Natural killer cell treated with Interleukin-12 subunit alpha and Interleukin-12 subunit beta and Interleukin-15 and Interleukin-18, amount 100 ng/mL, for 72 hours (primary cell): Measurements from ENCODE around the gene CTNNA2. TPM values are rescaled to one million over a fixed set of nuclear protein-coding genes. Genes with fewer than 3 reads are reported as not detected.

Source experiments
- ATAC-seq, 2 donors: fragments of 150-1000 bp; cut with Tn5 transposase in 1 of 2; sonication (Bioruptor Pico), chemical (Tn5 transposase) in 1 of 2; 2 replicates each; pipeline ENCODE4 v1.10.0; 2021
- DNase-seq: peaks from one replicate; pipeline ENCODE4 v3.0.0; 2022; ENCODE audit warnings: low spot score
- H3K27ac Mint-ChIP-seq, 2 donors: 1 replicate in 1 of 2; 2 replicates in 1 of 2; pipeline ENCODE4 v1.8.0; 2022; ENCODE audit warnings: mixed read lengths in 2 of 2, mild to moderate bottlenecking in 1 of 2, moderate library complexity in 1 of 2
- H3K27me3 Mint-ChIP-seq, 2 donors: 1 replicate in 1 of 2; 2 replicates in 1 of 2; pipeline ENCODE4 v1.8.0; 2022; ENCODE audit warnings: mixed read lengths in 2 of 2
- H3K36me3 Mint-ChIP-seq: one replicate; pipeline ENCODE4 v1.8.0; 2022; ENCODE audit warnings: mixed read lengths
- H3K4me1 Mint-ChIP-seq, 2 donors: 1 replicate in 1 of 2; 2 replicates in 1 of 2; pipeline ENCODE4 v1.8.0; 2022; ENCODE audit warnings: low read depth in 2 of 2, mixed read lengths in 2 of 2, mild to moderate bottlenecking in 1 of 2
- H3K4me3 Mint-ChIP-seq: one replicate; pipeline ENCODE4 v1.8.0; 2022; ENCODE audit warnings: mixed read lengths
- H3K9me3 Mint-ChIP-seq: 2 replicates; pipeline ENCODE4 v1.8.0; 2022; ENCODE audit warnings: mixed read lengths
- total RNA-seq, 2 donors: library from RNA; stranded (reverse); gene quantifications; one replicate each; pipeline ENCODE4 v1.2.3, GENCODE V29; 2022

CTNNA2 gene
- total RNA-seq, 2 donors from 2014 or later: not detected

DNA sequence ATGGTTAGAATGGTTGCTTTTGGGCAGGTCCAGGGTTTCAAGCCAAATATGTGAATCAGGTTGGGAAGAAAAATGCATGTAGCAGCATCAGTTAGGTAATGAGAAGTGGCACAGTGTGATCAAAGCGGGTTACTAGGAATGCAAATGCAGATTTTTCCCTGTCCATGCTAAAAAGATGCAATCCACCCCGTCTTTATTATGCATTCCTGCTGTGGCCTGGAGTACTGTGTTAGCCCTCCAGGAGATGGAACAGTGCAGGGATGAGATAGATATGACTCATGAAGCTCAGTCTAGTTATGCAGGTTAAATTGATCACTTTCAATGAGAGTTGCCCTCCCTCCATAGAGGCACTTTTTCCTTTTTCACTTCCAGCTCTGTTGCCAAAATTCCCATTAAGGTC, 283.8 kb downstream of the CTNNA2 start:
- H3K27ac Mint-ChIP-seq: no peak overlapping the region
- no peaks in the 10 kb centered on the region for H3K27me3 Mint-ChIP-seq
- ATAC-seq (no peak), DNase-seq (no peak)
- no peak overlapping the region for H3K4me3 Mint-ChIP-seq
- H3K36me3 Mint-ChIP-seq: no peaks in the 10 kb centered on the region
- H3K9me3 Mint-ChIP-seq: peaks cover 12% of the 10 kb centered on the region
- H3K4me1 Mint-ChIP-seq: no peaks in the 10 kb centered on the region

DNA sequence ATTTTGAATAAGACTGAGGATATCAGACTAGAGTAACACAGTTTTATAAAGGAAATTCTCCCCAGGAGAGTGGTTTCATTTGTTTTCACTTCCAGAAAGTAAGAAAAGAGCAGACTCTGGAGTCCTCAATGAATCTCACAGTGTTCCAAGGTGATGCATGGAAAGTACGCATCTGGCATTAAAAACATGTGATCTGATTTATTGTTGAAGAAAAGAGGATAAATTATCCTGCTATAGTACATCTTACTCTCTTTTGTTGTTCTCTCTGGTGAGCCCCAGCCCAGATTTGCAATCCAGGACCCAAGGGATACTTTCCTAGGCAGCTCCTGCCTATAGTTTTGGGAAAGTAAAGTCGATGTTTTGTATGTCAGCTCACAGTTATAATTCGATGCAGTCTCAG, 285.9 kb downstream of the CTNNA2 start:
- Mint-ChIP-seq H3K36me3 (no peaks in the 10 kb centered on the region), H3K9me3 (peaks cover 12% of the 10 kb centered on the region), H3K27me3 (no peaks in the 10 kb centered on the region), H3K4me3 (no peak overlapping the region), H3K27ac (no peak overlapping the region), H3K4me1 (no peaks in the 10 kb centered on the region)
- ATAC-seq: no peak
- DNase-seq: no peak

DNA sequence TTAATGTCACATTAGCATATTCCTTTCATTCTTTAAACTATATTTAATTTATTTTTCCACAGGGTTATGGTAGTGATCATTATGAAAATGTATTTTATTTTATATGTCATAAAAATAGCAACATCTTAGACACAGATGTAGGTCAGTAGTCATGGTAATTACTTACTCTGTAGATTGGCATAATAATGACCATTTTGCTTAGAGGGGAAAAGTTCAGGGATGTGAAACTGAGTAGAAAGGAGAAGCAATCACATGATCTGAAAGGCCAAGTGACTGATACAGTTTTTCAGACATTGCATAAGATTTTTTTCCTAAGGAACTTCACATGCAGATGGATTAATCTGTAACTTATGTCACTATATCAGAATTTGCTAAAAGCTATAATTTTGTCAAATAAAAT, 286.9 kb downstream of the CTNNA2 start:
- Mint-ChIP-seq H3K27me3 (no peaks in the 10 kb centered on the region), H3K4me3 (no peak overlapping the region), H3K36me3 (no peaks in the 10 kb centered on the region), H3K9me3 (peaks cover 13% of the 10 kb centered on the region), H3K4me1 (no peaks in the 10 kb centered on the region), H3K27ac (no peak overlapping the region)
- no peak for ATAC-seq
- DNase-seq: no peak

DNA sequence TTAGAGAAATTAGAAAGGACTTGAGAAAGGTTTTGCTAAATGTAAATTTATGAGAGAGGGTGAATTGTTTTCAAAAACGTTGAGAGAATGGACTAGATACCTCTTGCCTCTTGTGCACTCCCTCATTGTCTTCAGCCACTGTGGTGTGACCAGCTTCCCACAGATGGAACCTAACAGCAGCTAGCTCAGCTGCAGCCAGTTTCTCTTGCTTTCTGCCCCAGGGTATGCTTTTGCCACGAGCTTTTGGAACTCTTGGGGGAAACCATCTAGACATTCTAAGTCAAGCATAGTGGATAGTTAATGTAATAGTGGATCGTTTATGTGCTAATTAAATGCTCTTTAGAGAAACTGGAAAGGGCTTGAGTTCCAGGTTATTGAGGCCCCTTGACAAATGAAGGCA, 288.2 kb downstream of the CTNNA2 start:
- no peak for ATAC-seq
- H3K4me1 Mint-ChIP-seq: no peaks in the 10 kb centered on the region
- H3K4me3 Mint-ChIP-seq: no peak overlapping the region
- H3K9me3 Mint-ChIP-seq: peaks cover 16% of the 10 kb centered on the region
- no peak overlapping the region for H3K27ac Mint-ChIP-seq
- H3K27me3 Mint-ChIP-seq: no peaks in the 10 kb centered on the region
- DNase-seq: no peak
- no peaks in the 10 kb centered on the region for H3K36me3 Mint-ChIP-seq

DNA sequence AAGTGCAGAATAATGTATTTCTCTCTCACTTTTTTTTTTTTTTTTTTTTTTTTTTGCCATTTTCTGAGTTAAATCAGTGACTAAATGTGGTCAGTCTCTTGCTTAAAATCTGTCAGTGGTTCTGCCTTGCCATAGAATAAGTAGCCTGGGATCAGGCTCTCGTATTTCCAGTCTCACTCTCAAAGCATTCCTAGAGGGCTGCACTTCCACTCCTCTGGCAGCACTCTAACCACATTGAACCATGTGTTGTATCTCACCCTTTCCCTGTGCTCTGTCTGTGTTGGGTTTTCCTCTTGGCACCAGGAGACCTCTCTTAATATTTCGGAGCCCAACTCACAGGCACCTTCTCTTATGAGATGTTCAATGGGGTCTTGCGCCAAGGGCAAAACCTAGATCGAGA, 304.4 kb downstream of the CTNNA2 start:
- H3K9me3 Mint-ChIP-seq: peaks cover 24% of the 10 kb centered on the region
- H3K36me3 Mint-ChIP-seq: peaks cover 7% of the 10 kb centered on the region
- H3K27ac Mint-ChIP-seq: no peak overlapping the region
- ATAC-seq (no peak), DNase-seq (no peak)
- H3K27me3 Mint-ChIP-seq: no peaks in the 10 kb centered on the region
- H3K4me1 Mint-ChIP-seq: no peaks in the 10 kb centered on the region
- H3K4me3 Mint-ChIP-seq: no peak overlapping the region

DNA sequence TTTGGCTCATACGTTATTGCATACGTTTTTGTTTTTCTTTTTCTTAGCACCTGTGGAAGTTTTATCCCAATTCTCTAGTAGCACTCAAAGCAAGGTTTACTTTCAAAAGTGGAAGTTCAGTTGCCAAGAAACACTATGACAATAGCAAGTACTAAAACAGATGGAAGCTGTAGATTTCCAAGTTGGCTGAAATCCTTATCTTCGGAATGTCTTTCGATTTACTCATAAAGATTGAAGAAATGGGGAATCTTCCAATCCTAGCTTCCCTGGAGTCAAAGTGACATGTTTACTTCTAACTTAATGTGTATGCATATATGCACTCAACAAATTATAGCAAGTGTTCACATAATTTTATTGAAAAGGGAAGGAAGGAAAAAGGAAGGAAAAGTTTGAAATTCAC, 307.4 kb downstream of the CTNNA2 start:
- no peak for ATAC-seq
- Mint-ChIP-seq H3K9me3 (peaks cover 25% of the 10 kb centered on the region), H3K27ac (no peak overlapping the region), H3K4me3 (no peak overlapping the region), H3K27me3 (no peaks in the 10 kb centered on the region), H3K36me3 (peaks cover 11% of the 10 kb centered on the region), H3K4me1 (no peaks in the 10 kb centered on the region)
- DNase-seq: no peak

DNA sequence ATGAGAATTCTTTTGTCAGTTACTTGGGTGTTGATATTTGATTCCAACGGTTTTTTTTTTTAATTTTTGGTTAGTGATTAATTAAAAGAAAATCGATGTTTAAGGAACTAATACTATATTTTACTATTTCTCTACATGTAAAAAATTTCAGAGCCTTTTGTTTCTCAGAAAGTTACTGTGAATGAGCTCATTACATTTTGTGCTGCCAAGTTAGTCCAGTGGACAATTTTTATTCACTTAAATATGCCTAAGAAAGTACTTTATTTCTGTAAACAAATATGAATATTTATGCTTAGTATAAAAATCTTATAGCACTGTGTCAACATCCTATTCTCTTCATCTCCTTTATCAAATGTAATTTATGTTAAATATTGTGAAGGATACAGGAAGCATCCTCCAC, 309.3 kb downstream of the CTNNA2 start:
- H3K9me3 Mint-ChIP-seq: peaks cover 23% of the 10 kb centered on the region
- peaks cover 5% of the 10 kb centered on the region for H3K36me3 Mint-ChIP-seq
- H3K27me3 Mint-ChIP-seq: no peaks in the 10 kb centered on the region
- H3K27ac Mint-ChIP-seq: no peak overlapping the region
- no peaks in the 10 kb centered on the region for H3K4me1 Mint-ChIP-seq
- H3K4me3 Mint-ChIP-seq: no peak overlapping the region
- ATAC-seq: no peak
- DNase-seq: no peak

DNA sequence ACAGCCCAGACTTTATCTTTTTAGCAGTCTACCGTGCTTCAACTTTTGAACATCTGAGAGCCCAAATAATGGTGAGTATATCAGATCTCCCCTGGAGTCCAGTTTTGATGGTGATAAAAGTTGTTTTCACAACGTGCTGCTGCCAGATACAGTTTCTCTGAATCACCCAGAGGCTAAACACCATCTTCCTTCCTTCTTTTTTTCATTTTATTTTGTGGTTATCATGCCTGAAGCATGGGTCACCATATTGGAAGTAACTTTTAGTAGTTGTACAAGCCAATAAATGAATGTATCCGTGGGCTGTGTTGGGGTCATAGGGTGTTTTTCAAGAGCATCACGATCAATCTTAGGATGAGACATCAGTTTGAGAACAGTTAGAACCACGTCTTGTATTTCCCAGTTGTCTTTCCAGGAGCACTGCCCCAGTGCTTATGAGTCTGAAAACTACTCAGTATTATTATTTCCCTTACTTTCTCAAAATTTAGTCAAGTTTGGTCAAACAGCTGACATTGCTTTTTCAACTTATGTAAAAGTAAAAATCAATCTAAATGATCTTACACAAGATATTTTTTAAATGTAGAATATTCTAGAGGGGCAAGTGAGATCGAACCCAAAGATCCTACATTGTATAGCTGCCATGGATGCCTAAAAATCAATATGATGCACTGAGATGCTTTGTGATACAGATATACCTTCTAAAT, 311.4 kb downstream of the CTNNA2 start:
- no peak for DNase-seq
- ATAC-seq: no peak
- Mint-ChIP-seq H3K27ac (no peak overlapping the region), H3K27me3 (no peaks in the 10 kb centered on the region), H3K4me3 (no peak overlapping the region), H3K4me1 (no peaks in the 10 kb centered on the region), H3K36me3 (peaks cover 5% of the 10 kb centered on the region), H3K9me3 (peaks cover 20% of the 10 kb centered on the region)

DNA sequence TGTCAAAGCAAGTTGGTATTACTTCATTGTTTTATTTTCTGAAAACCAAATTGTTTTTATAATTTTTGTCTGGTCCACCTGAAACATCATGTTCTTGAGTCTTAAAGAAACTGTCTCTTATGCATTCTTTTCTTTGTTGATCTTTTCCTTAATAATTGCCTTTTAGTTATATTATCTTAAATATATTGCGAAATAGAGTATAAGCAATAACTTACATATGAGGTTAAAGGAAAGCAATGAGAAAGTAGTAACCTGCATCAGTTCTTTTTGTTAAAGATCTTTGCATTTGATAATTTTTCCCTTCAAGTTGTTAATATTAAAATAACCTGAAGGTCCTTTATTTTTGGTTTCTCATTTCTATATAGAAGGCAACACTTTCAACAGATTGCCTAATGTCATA, 315.0 kb downstream of the CTNNA2 start:
- no peak overlapping the region for H3K4me3 Mint-ChIP-seq
- peaks cover 5% of the 10 kb centered on the region for H3K36me3 Mint-ChIP-seq
- DNase-seq (no peak), ATAC-seq (no peak)
- no peaks in the 10 kb centered on the region for H3K27me3 Mint-ChIP-seq
- peaks cover 17% of the 10 kb centered on the region for H3K9me3 Mint-ChIP-seq
- H3K27ac Mint-ChIP-seq: no peak overlapping the region
- no peaks in the 10 kb centered on the region for H3K4me1 Mint-ChIP-seq

DNA sequence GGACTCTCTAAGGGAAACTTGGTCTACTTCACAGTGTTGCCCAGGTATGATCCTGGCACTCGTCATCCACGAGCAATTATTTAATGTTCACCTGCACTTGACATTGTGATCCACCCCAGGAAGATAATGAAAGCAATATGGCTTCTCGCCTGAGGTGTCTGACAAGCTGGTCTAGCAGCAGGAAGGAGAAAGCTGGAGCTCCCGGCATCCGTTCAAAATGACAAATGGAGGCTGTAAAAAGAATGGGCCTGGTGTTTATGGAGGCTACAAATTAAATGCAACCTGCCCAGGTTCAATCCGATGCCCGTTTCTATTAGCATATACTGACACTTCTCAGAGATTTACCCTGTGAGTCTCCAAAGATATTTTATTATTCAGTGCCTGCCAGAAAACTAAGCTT, 317.6 kb downstream of the CTNNA2 start:
- Mint-ChIP-seq H3K4me1 (no peaks in the 10 kb centered on the region), H3K36me3 (no peaks in the 10 kb centered on the region), H3K27ac (no peak overlapping the region), H3K9me3 (peaks cover 12% of the 10 kb centered on the region), H3K27me3 (no peaks in the 10 kb centered on the region), H3K4me3 (no peak overlapping the region)
- DNase-seq (no peak), ATAC-seq (no peak)

DNA sequence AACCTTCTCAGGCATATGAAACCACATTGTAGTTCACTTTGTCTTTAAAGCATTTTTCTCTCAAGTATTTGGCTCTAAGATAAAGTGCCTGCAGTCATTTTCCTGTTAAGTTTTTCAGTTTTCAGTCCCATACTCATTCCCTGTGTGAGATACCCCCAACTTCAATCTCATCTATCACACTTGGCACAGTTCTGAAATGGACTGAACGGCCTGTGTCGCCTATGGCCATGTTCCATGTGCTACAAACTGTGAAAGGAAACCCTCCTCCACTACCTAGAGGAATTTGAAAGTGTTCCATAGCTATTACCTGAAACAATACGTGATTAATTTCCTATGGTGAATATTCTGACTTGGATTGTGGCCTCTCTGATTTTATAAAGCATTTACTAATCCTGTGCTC, 319.1 kb downstream of the CTNNA2 start:
- DNase-seq: no peak
- no peak overlapping the region for H3K4me3 Mint-ChIP-seq

DNA sequence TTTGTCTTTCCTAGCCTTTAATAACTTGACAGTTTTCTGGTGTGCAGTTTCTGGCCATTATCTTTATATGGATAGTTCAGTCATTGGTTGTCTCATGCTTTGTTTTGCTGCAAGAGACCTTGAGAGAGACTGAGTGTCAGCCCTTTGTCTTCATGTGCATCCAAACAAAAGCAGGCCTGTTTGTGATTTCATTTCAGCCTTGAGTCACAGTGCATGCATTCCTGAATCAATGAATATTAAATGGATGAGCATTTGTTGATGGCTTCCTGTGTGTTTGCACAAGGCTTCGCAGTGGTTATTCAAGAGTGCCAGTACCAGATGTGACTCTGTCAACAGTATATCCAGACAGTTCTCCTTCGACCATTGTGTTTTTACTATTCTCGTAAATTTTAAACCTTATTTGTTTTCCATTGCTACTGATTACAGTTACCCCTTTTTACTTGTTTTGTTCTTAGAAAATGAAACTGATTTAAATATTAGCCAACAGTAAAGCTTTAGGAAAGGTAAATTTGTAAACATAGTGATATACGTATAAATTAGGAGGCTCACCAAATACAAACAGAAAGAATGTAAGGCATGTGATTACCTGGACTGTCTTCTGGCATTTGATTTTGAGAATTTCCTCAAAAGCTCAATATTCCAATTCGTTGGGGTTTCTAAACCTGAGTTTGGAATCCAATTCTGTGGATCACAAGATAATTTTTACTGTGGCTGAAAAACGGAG, 319.8 kb downstream of the CTNNA2 start:
- H3K36me3 Mint-ChIP-seq: peaks cover 10% of the 10 kb centered on the region
- no peak overlapping the region for H3K27ac Mint-ChIP-seq
- H3K27me3 Mint-ChIP-seq: no peaks in the 10 kb centered on the region
- no peak for DNase-seq
- H3K4me1 Mint-ChIP-seq: no peaks in the 10 kb centered on the region
- H3K9me3 Mint-ChIP-seq: peaks cover 17% of the 10 kb centered on the region
- ATAC-seq: no peak
- no peak overlapping the region for H3K4me3 Mint-ChIP-seq

More for the DNA sequence above, 319.1 kb downstream of the CTNNA2 start:
- Mint-ChIP-seq H3K27ac (no peak overlapping the region), H3K27me3 (no peaks in the 10 kb centered on the region), H3K9me3 (peaks cover 17% of the 10 kb centered on the region), H3K36me3 (peaks cover 10% of the 10 kb centered on the region), H3K4me1 (no peaks in the 10 kb centered on the region)
- ATAC-seq: no peak

DNA sequence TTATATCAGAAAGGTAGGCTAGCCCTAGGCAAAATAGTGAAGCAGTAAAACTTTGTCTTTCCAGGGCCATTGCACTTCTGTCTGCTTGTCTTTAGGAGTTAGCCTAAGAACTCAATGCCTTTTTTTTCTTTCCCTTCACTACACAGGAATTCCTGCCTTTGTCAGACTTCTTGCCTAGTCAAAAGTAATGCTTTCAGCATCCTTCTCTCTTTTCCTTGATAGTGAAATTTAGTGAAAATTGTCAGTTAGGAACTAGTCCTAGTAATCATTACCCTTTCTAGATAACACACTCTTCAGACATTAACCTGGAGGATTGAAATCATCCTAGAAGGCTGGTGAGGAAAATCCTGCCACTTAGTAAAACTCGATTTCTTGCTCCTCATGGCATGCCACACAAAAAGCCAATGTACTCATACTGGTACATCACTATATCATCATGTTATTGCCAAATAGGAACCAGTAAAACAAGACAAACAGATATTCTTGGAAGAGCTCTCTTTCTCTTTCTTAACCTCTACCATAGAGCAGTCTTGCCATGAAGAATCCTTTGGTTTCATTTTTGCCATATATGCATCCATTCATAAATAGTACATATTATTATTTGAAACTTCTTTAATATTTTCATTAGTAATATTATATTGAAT, 320.5 kb downstream of the CTNNA2 start:
- Mint-ChIP-seq H3K27me3 (no peaks in the 10 kb centered on the region), H3K4me3 (no peak overlapping the region), H3K4me1 (no peaks in the 10 kb centered on the region), H3K9me3 (peaks cover 21% of the 10 kb centered on the region), H3K27ac (no peak overlapping the region), H3K36me3 (peaks cover 10% of the 10 kb centered on the region)
- no peak for ATAC-seq
- no peak for DNase-seq

DNA sequence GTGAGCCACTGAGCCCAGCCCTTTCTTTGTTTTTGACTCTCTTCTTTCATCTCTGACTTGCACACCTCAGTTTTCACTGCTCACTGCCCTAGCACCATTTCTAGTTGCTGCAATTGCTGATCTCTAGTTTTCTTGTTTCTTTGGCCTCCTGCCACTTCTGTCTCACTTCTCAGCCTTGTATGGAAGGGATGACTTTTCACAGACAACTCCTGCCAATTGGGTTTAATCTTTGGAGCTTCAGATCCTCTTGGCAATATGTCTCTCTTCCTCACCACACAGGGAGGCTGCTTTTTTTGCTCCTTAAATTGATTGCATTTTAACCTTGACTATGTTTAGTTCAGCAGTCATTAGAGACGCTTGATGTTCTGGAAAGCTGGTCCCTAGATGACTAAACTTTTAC, 323.1 kb downstream of the CTNNA2 start:
- H3K36me3 Mint-ChIP-seq: peaks cover 10% of the 10 kb centered on the region
- H3K27me3 Mint-ChIP-seq: no peaks in the 10 kb centered on the region
- no peak overlapping the region for H3K4me3 Mint-ChIP-seq
- DNase-seq (no peak), ATAC-seq (no peak)
- H3K4me1 Mint-ChIP-seq: no peaks in the 10 kb centered on the region
- H3K27ac Mint-ChIP-seq: no peak overlapping the region
- H3K9me3 Mint-ChIP-seq: peaks cover 19% of the 10 kb centered on the region
